ENCODE data around the gene SUGCT. TPM values are rescaled to one million over a fixed set of nuclear protein-coding genes. Genes with fewer than 3 reads are reported as not detected.

Gene SUGCT
- total RNA-seq, 3 donors from 2014 or later, result 2.3 to 4.5 (median 4.0) TPM

DNA sequence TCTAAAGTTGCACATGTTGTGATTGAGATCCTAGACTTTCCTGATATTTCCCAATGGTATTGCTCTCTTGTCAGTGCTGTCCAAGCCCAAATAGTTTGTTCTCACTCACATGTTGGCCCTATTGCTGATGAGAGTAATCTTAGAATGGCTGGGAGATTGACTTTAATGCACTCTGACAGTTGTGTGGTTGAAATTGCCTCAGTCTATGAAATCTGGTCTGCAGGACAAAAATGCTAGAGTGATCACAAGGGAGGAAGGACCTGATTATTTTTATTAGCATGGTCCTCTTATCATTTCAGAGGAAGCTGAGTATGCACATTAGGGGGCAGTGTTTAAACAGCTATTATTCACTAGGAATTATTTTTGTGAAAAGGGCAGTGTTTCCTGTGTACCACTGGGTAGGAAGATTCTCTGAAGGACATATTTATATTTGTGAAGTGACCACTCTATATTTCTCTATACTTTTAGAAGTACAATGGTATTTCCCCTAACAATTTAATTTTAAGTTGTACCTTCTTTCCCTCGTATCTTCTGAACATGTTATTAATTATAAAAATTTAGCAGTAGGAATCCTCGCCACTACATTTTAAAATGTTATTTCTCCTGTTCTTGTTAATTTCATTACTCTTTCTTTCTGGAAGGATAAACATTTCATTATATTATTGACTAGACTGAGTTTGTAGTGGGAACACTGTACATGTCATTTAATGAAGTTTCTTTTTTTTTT lies 64.4 kb downstream of the SUGCT start:
- DNase-seq (ENCODE audit: low spot score in 2 of 2), result no peak
- H3K27ac ChIP-seq, result no peak overlapping the region

DNA sequence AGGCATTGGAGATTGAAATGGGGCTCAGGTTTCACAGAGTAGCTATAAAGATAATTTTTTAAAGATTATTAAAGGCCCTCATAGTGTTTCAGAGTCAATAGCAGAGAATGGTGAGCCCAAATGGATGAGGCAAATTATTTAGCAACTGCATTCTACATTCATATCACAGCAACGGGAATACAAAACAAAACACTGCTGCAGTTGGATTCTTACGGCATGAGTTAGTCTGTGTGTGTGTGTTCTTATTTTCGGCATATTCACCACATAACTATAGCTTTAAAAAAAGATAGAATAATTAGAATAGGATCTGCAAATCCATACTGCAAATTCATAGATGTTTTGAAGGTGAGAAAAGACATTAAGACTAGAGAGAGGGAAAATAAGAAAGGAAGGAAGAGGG lies 66.0 kb downstream of the SUGCT start:
- Histone ChIP-seq H3K9me3 (no peaks in the 10 kb centered on the region), H3K4me1 (no peaks in the 10 kb centered on the region), H3K27ac (no peak overlapping the region), H3K4me3 (no peak overlapping the region), H3K36me3 (no peaks in the 10 kb centered on the region), H3K27me3 (no peaks in the 10 kb centered on the region)
- no peak for TF ChIP-seq POLR2A (IDR thresholded peaks at IDR 0.05)
- TF ChIP-seq CTCF (IDR thresholded peaks at IDR 0.05), result no peak
- TF ChIP-seq POLR2AphosphoS5 (IDR thresholded peaks at IDR 0.05), result no peak
- DNase-seq (ENCODE audit: low spot score in 2 of 2), result no peak
- intact Hi-C loops (cut with DNase I; ENCODE audit: low total_unique reads), result no loop called here

More for the DNA sequence above, 64.4 kb downstream of the SUGCT start:
- TF ChIP-seq POLR2A (IDR thresholded peaks at IDR 0.05), result no peak
- TF ChIP-seq POLR2AphosphoS5 (IDR thresholded peaks at IDR 0.05), result no peak
- no peak for TF ChIP-seq CTCF (IDR thresholded peaks at IDR 0.05)
- Histone ChIP-seq H3K4me1 (no peaks in the 10 kb centered on the region), H3K27me3 (no peaks in the 10 kb centered on the region), H3K4me3 (no peak overlapping the region), H3K9me3 (no peaks in the 10 kb centered on the region), H3K36me3 (no peaks in the 10 kb centered on the region)
- intact Hi-C loops (cut with DNase I; ENCODE audit: low total_unique reads), result no loop called here

DNA sequence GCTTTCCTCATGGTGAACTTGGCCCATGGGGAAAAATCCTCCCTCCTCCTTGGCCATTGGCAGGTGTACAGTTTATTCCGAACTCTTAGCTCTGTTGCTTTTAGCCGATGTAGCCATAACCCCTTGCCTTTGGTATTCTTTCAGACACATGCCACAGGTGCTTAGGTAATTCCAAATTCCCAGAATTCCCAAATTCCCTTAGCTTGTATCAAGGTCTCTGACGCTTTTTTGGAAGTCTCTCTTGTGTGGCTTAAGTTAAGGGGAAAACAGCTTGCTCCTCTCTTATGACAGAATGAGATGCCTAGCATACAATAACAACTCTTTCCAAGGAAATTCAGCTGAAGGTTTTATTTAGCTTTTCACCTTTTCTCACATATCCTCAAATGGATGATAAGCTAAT lies 68.0 kb downstream of the SUGCT start:
- Histone ChIP-seq H3K36me3 (no peaks in the 10 kb centered on the region), H3K27ac (no peak overlapping the region), H3K4me1 (no peaks in the 10 kb centered on the region), H3K9me3 (no peaks in the 10 kb centered on the region), H3K4me3 (no peak overlapping the region), H3K27me3 (no peaks in the 10 kb centered on the region)
- DNase-seq (ENCODE audit: low spot score in 2 of 2), result no peak
- TF ChIP-seq POLR2AphosphoS5 (IDR thresholded peaks at IDR 0.05), result no peak
- TF ChIP-seq POLR2A (IDR thresholded peaks at IDR 0.05), result no peak
- no peak for TF ChIP-seq CTCF (IDR thresholded peaks at IDR 0.05)
- intact Hi-C loops (cut with DNase I; ENCODE audit: low total_unique reads), result no loop called here

DNA sequence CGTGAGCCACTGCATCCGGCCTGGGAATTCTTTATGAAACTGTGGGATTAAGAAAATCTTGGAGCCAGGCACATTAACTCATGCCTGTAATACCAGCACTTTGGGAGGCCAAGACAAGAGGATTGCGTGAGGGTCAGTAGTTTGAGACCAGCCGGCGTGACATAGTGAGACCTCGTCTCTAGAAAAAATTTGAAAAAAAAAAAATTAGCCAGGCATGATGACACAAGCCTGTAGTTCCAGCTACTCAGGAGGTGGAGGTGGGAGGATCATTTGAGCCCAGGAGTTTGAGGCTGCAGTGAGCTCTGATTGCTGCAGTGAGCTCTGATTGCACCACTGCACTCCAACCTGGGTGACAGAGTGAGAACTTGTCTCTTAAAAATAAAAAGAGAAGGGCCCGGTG lies 69.8 kb downstream of the SUGCT start:
- Histone ChIP-seq H3K36me3 (no peaks in the 10 kb centered on the region), H3K4me1 (no peaks in the 10 kb centered on the region), H3K27me3 (no peaks in the 10 kb centered on the region), H3K4me3 (no peak overlapping the region), H3K9me3 (no peaks in the 10 kb centered on the region), H3K27ac (no peak overlapping the region)
- intact Hi-C loops (cut with DNase I; ENCODE audit: low total_unique reads), result no loop called here
- no peak for DNase-seq (ENCODE audit: low spot score in 2 of 2)
- TF ChIP-seq POLR2A (IDR thresholded peaks at IDR 0.05) (no peak), CTCF (IDR thresholded peaks at IDR 0.05) (no peak), POLR2AphosphoS5 (IDR thresholded peaks at IDR 0.05) (no peak)

DNA sequence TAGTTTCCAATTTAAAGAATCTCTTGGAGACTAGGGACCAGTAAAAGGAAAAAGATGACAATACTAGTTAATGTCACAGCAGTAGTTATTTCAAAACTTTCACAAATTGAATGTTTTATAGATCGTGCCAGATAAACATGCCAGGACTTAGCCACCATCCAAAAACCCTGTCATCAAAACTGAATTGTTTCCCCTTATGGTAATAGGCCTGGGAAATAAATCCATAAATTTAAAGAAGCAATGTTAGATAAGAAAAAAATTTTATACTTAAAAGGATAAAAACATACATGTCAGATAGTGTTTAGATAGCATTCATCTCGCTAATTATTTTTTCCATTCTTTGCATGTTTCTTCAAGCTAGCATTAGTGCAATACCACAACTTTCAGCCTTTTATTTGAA lies 71.2 kb downstream of the SUGCT start:
- TF ChIP-seq POLR2A (IDR thresholded peaks at IDR 0.05) (no peak), POLR2AphosphoS5 (IDR thresholded peaks at IDR 0.05) (no peak), CTCF (IDR thresholded peaks at IDR 0.05) (no peak)
- Histone ChIP-seq H3K27ac (no peak overlapping the region), H3K4me3 (no peak overlapping the region), H3K27me3 (no peaks in the 10 kb centered on the region), H3K4me1 (no peaks in the 10 kb centered on the region), H3K9me3 (no peaks in the 10 kb centered on the region), H3K36me3 (no peaks in the 10 kb centered on the region)
- no peak for DNase-seq (ENCODE audit: low spot score in 2 of 2)
- intact Hi-C loops (cut with DNase I; ENCODE audit: low total_unique reads), result no loop called here
